ENCODE measurements around the gene POR.

POR gene

DNA sequence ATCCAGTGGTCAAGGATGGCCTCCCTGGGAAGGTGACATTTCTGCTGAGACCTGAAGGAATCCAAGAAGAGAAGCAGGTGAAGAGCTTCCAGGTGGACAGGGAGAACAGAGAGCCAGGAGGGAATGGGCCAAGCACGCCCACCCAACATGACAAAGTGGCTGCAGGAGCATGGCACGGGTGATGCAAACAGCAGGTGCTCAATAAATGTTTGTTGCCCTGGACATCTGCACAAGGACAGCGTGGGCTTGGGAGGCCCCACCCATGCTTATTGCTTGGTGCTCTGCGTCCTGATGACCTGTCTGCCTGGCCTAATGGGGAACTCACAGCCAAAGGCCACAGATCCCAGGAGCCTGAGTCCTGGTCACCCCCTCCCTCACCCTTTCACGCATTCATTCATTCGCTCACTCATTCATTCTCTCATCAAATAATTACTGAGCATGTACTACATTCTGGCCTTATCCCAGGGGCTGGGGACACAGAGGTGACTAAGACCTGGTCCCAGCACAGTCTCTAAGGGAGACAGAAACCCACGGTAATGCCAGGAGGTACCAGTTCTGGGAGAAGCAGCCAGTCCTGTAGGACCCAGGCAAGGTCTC, 23.0 kb upstream of the POR start:
- Histone ChIP-seq H2AFZ (ENCODE audit: low read length) (no peak overlapping the region), H2AK5ac (ENCODE audit: low read depth, low read length) (no peak overlapping the region), H3K4me3 (ENCODE audit: low read length in 2 of 2) (no peak overlapping the region), H3K27me3 (ENCODE audit: control insufficient read depth in 3 of 3, insufficient read depth in 3 of 3, low read depth in 1 of 3, low read length in 3 of 3) (no peaks in the 10 kb centered on the region), H2BK15ac (ENCODE audit: low read length) (no peak overlapping the region), H3K9me3 (replicated peaks in 1 of 2; ENCODE audit: control insufficient read depth in 2 of 2, insufficient read depth in 1 of 2, low read depth in 1 of 2, low read length in 2 of 2) (no peaks in the 10 kb centered on the region), H3K18ac (ENCODE audit: low read length) (no peak overlapping the region), H3K79me1 (ENCODE audit: low read depth, low read length) (peaks cover 3% of the 10 kb centered on the region), H3K9ac (ENCODE audit: low read depth, low read length, poor library complexity) (no peak overlapping the region), H3K14ac (ENCODE audit: low read length) (no peak overlapping the region), H3K4ac (ENCODE audit: low read length) (no peak overlapping the region), H3K36me3 (replicated peaks in 1 of 2; ENCODE audit: control insufficient read depth in 2 of 2, insufficient read depth in 2 of 2, low read length in 2 of 2) (peaks cover 17 to 31% of the 10 kb centered on the region in 2 donors), H4K91ac (ENCODE audit: low read depth, low read length, poor library complexity) (no peak overlapping the region), H2BK12ac (ENCODE audit: low read length) (no peak overlapping the region), H2BK5ac (ENCODE audit: low read length) (no peak overlapping the region), H4K8ac (ENCODE audit: low read depth, low read length) (no peak overlapping the region), H3K23ac (ENCODE audit: low read depth, low read length, poor library complexity) (no peak overlapping the region), H3K4me2 (ENCODE audit: insufficient read depth, low read length, poor library complexity, severe bottlenecking) (no peak overlapping the region), H3K27ac (replicated peaks; ENCODE audit: low read length) (no peak overlapping the region), H2BK120ac (ENCODE audit: low read depth, low read length) (no peak overlapping the region), H3K4me1 (ENCODE audit: control insufficient read depth in 2 of 2, insufficient read depth in 1 of 2, low read depth in 1 of 2, low read length in 2 of 2) (peaks cover 0 to 5% of the 10 kb centered on the region in 2 donors)
- 100% methylated on average over 2 of the region's 7 CpGs; no CpG with 5 or more reads in 1 of the 2 donors for WGBS, 2 donors (ENCODE audit: extremely low coverage in 2 of 2, insufficient read length in 2 of 2, insufficient replicate concordance in 1 of 2)
- DNase-seq (ENCODE audit: low spot score) = no peak

DNA sequence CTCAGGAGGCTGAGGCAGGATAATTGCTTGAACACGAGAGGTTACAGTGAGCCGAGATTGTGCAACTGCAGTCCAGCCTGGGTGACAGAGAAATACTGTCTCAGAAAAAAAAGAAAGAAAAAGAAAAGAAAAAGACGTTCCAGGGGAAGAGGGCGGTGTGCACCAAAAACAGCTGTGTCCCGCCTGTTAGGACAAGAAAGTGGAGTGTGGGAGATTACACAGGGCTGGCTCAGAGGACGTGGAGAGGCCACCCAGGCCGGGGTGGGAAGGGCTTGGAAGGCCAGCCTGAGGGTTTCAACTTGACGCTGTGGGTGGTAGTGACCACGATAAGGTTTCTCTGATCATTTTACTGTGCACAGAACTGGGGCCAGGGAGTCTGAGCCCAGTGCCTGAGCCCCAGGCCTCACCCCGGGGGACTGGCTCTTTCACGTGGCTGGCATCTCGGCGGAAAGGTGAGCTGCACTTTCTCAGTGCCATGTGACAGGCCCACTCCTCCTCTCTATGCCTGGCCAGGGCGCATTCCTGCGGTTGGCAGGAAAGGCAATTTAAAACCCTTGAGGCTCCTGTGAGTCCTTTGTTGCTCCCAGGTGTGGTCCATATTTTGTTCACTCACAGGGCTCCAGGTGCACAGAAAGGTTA, 22.2 kb upstream of the POR start:
- Histone ChIP-seq H2BK12ac (ENCODE audit: low read length) (no peak overlapping the region), H3K4me1 (ENCODE audit: control insufficient read depth in 2 of 2, insufficient read depth in 1 of 2, low read depth in 1 of 2, low read length in 2 of 2) (peaks cover 0 to 5% of the 10 kb centered on the region in 2 donors), H3K9me3 (replicated peaks in 1 of 2; ENCODE audit: control insufficient read depth in 2 of 2, insufficient read depth in 1 of 2, low read depth in 1 of 2, low read length in 2 of 2) (no peaks in the 10 kb centered on the region), H2AFZ (ENCODE audit: low read length) (no peak overlapping the region), H4K91ac (ENCODE audit: low read depth, low read length, poor library complexity) (no peak overlapping the region), H3K27me3 (ENCODE audit: control insufficient read depth in 3 of 3, insufficient read depth in 3 of 3, low read depth in 1 of 3, low read length in 3 of 3) (no peaks in the 10 kb centered on the region), H3K14ac (ENCODE audit: low read length) (peak overlapping the region; percentile 21), H3K79me1 (ENCODE audit: low read depth, low read length) (peaks cover 3% of the 10 kb centered on the region), H3K4me2 (ENCODE audit: insufficient read depth, low read length, poor library complexity, severe bottlenecking) (no peak overlapping the region), H3K18ac (ENCODE audit: low read length) (peak overlapping the region; percentile 38), H3K27ac (replicated peaks; ENCODE audit: low read length) (no peak overlapping the region), H2BK5ac (ENCODE audit: low read length) (no peak overlapping the region), H3K36me3 (replicated peaks in 1 of 2; ENCODE audit: control insufficient read depth in 2 of 2, insufficient read depth in 2 of 2, low read length in 2 of 2) (peaks cover 13 to 25% of the 10 kb centered on the region in 2 donors), H2AK5ac (ENCODE audit: low read depth, low read length) (no peak overlapping the region), H2BK120ac (ENCODE audit: low read depth, low read length) (no peak overlapping the region), H3K4ac (ENCODE audit: low read length) (no peak overlapping the region), H4K8ac (ENCODE audit: low read depth, low read length) (no peak overlapping the region), H3K23ac (ENCODE audit: low read depth, low read length, poor library complexity) (no peak overlapping the region), H2BK15ac (ENCODE audit: low read length) (no peak overlapping the region), H3K4me3 (ENCODE audit: low read length in 2 of 2) (no peak overlapping the region), H3K9ac (ENCODE audit: low read depth, low read length, poor library complexity) (peak overlapping the region; percentile 12)
- DNase-seq (ENCODE audit: low spot score) = no peak
- WGBS, 2 donors (ENCODE audit: extremely low coverage in 2 of 2, insufficient read length in 2 of 2, insufficient replicate concordance in 1 of 2) = no CpG with 5 or more reads among the region's 15 CpGs

DNA sequence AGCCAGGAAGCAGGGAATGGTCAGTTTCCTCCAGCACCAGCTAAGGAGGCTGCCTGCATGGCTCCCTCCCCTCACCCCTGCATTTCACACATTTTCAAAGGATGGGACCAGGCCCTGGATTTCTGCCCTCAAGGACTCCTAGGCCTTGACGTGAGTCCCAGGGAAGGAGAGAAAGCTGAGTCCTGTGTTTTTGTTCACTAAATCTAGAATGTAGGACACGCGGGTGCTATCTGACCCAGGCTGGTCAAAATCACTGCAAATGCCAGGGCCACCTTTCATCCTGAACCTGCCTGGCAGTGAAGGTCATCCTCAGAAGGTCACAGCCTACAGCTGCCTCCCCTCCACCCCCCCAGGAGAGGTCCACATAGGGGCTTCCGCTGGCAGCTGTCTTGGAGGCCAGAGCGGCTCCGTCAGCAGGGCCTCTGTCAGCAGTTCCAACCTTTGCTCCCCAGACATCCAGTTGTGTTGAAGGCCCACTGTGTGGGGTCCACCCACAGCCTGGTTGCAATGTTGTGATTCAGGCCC, 18.1 kb upstream of the POR start:
- Histone ChIP-seq H2BK120ac (ENCODE audit: low read depth, low read length) (no peak overlapping the region), H3K4me3 (ENCODE audit: low read length in 2 of 2) (no peak overlapping the region), H3K79me1 (ENCODE audit: low read depth, low read length) (no peaks in the 10 kb centered on the region), H2BK12ac (ENCODE audit: low read length) (no peak overlapping the region), H2AK5ac (ENCODE audit: low read depth, low read length) (peak overlapping the region; percentile 41), H3K14ac (ENCODE audit: low read length) (no peak overlapping the region), H3K9me3 (replicated peaks in 1 of 2; ENCODE audit: control insufficient read depth in 2 of 2, insufficient read depth in 1 of 2, low read depth in 1 of 2, low read length in 2 of 2) (no peaks in the 10 kb centered on the region), H4K91ac (ENCODE audit: low read depth, low read length, poor library complexity) (no peak overlapping the region), H3K4ac (ENCODE audit: low read length) (no peak overlapping the region), H3K27me3 (ENCODE audit: control insufficient read depth in 3 of 3, insufficient read depth in 3 of 3, low read depth in 1 of 3, low read length in 3 of 3) (no peaks in the 10 kb centered on the region), H3K4me2 (ENCODE audit: insufficient read depth, low read length, poor library complexity, severe bottlenecking) (no peak overlapping the region), H3K9ac (ENCODE audit: low read depth, low read length, poor library complexity) (no peak overlapping the region), H3K36me3 (replicated peaks in 1 of 2; ENCODE audit: control insufficient read depth in 2 of 2, insufficient read depth in 2 of 2, low read length in 2 of 2) (peaks cover under 1 to 2% of the 10 kb centered on the region in 2 donors), H3K18ac (ENCODE audit: low read length) (no peak overlapping the region), H3K4me1 (ENCODE audit: control insufficient read depth in 2 of 2, insufficient read depth in 1 of 2, low read depth in 1 of 2, low read length in 2 of 2) (peaks cover 0 to 7% of the 10 kb centered on the region in 2 donors), H2BK15ac (ENCODE audit: low read length) (no peak overlapping the region), H3K27ac (replicated peaks; ENCODE audit: low read length) (no peak overlapping the region), H2AFZ (ENCODE audit: low read length) (no peak overlapping the region), H2BK5ac (ENCODE audit: low read length) (no peak overlapping the region), H4K8ac (ENCODE audit: low read depth, low read length) (no peak overlapping the region), H3K23ac (ENCODE audit: low read depth, low read length, poor library complexity) (no peak overlapping the region)
- WGBS, 2 donors (ENCODE audit: extremely low coverage in 2 of 2, insufficient read length in 2 of 2, insufficient replicate concordance in 1 of 2) = no CpG with 5 or more reads among the region's 6 CpGs
- DNase-seq (ENCODE audit: low spot score) = no peak

DNA sequence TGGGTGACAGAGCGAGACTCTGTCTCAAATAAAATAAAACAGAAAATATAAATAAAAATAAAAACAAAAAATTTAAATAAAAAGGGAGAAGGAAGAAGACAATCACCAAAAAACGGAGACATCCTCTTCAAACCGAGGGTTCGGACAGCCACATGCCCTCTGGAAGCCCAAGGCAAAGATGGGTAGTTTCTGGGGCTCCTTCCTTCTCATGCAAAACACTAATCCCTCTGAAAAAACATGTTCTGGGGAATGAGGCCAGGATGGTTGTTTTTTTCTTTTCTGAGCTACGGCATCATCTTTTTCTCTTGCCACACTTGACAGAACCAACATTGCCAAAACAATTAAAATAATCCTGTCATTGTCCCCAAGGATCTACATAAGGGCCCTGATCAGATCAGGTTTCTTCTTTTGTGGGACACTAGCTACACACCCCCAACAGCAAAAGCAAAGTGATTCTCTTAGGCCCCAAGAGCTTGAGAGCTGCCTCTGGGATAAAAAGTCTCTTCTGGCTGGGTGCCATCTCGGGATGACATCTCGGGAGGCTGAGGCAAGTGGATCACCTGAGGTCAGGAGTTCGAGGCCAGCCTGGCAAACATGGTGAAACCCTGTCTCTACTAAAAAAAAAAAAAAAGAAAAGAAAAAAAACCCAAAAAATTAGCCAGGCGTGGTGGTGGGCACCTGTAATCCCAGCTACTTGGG, 14.2 kb upstream of the POR start:
- H3K9me3 ChIP-seq (replicated peaks in 1 of 2; ENCODE audit: control insufficient read depth in 2 of 2, insufficient read depth in 1 of 2, low read depth in 1 of 2, low read length in 2 of 2) = no peaks in the 10 kb centered on the region
- no peak overlapping the region for H2BK120ac ChIP-seq (ENCODE audit: low read depth, low read length)
- no peak overlapping the region for H3K18ac ChIP-seq (ENCODE audit: low read length)
- H2BK12ac ChIP-seq (ENCODE audit: low read length) = no peak overlapping the region
- no peak overlapping the region for H3K23ac ChIP-seq (ENCODE audit: low read depth, low read length, poor library complexity)
- no peak overlapping the region for H3K4me3 ChIP-seq (ENCODE audit: low read length in 2 of 2)
- no CpG with 5 or more reads among the region's 9 CpGs for WGBS, 2 donors (ENCODE audit: extremely low coverage in 2 of 2, insufficient read length in 2 of 2, insufficient replicate concordance in 1 of 2)
- H3K27me3 ChIP-seq (ENCODE audit: control insufficient read depth in 3 of 3, insufficient read depth in 3 of 3, low read depth in 1 of 3, low read length in 3 of 3) = no peaks in the 10 kb centered on the region
- DNase-seq (ENCODE audit: low spot score) = no peak
- H3K9ac ChIP-seq (ENCODE audit: low read depth, low read length, poor library complexity) = no peak overlapping the region
- H2AK5ac ChIP-seq (ENCODE audit: low read depth, low read length) = no peak overlapping the region
- no peak overlapping the region for H3K27ac ChIP-seq (replicated peaks; ENCODE audit: low read length)
- no peaks in the 10 kb centered on the region for H3K79me1 ChIP-seq (ENCODE audit: low read depth, low read length)
- H3K4ac ChIP-seq (ENCODE audit: low read length) = no peak overlapping the region
- no peak overlapping the region for H2BK5ac ChIP-seq (ENCODE audit: low read length)
- peaks cover 0 to 2% of the 10 kb centered on the region in 2 donors for H3K36me3 ChIP-seq (replicated peaks in 1 of 2; ENCODE audit: control insufficient read depth in 2 of 2, insufficient read depth in 2 of 2, low read length in 2 of 2)
- H4K8ac ChIP-seq (ENCODE audit: low read depth, low read length) = no peak overlapping the region
- no peak overlapping the region for H2BK15ac ChIP-seq (ENCODE audit: low read length)
- H3K14ac ChIP-seq (ENCODE audit: low read length) = no peak overlapping the region
- H4K91ac ChIP-seq (ENCODE audit: low read depth, low read length, poor library complexity) = no peak overlapping the region
- H3K4me1 ChIP-seq (ENCODE audit: control insufficient read depth in 2 of 2, insufficient read depth in 1 of 2, low read depth in 1 of 2, low read length in 2 of 2) = peaks cover 6 to 10% of the 10 kb centered on the region in 2 donors
- no peak overlapping the region for H2AFZ ChIP-seq (ENCODE audit: low read length)
- no peak overlapping the region for H3K4me2 ChIP-seq (ENCODE audit: insufficient read depth, low read length, poor library complexity, severe bottlenecking)

All from neuronal stem cell (in vitro differentiated cells).